HG03097 (cell line): ENCODE results near the gene KEL.

Experiments
- ATAC-seq: cut with Tn5 transposase; IDR thresholded peaks from one replicate; pipeline ENCODE4 v1.9.1; 2021; ENCODE audit not compliant: unreplicated experiment, low FRiP score

Gene KEL

DNA sequence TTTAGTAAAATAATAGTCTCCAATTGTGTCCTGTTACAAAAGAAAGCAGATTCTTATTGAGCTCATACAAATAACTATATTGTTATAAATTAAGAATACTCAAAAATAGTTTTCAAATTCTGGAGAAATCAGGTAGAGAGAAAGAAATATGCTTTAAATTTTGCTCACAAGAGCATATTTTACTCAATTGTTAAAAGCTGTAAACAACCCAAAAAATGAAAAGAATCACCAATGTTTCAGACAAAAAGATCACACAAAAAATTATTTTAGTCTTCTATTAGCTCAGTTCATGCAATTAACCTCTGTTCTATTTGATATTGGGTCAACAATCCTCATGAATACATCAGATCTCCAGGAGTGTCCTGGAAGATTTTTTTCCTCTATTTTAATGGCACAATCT, 58.0 kb downstream of the KEL start:
- no peak for ATAC-seq

DNA sequence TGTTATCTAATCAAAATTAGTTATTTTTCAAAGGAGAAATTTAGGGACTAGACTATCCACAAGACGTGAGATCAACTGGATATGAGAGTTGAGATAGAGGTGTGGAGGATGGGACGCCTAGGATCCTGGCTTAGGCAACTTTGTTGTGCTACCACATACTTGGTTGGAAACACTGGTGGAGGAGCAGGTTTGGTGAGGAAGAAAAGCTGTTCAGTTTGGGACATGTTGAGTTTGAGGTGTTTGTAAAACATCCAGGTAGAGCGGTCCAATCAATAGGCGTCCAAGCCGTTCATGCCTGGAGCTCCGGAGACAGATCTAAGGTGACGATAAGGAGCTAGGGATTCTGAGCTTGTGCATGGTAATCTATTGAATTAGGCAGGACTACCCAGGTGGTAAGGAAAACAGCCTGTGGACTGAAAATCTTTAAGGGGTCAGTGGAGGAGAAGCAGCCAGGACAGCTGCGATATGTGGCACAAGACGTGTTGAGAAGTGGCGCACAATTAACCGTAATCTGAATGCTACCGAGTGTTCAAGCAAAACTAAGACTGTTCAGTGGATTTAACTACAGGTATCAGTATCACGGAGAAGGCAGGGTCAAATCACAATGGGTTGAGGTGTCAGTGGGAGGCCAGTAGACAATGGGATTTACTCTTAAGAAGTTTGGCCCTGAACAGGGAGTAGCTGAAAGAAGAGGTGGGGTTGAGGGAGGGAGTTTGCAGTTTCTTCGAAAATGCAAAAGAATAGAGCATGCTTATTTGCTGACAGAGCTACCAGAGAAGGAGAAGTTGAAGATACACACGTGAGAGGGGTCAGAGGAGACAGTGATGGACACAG, 60.5 kb downstream of the KEL start:
- ATAC-seq, result no peak

DNA sequence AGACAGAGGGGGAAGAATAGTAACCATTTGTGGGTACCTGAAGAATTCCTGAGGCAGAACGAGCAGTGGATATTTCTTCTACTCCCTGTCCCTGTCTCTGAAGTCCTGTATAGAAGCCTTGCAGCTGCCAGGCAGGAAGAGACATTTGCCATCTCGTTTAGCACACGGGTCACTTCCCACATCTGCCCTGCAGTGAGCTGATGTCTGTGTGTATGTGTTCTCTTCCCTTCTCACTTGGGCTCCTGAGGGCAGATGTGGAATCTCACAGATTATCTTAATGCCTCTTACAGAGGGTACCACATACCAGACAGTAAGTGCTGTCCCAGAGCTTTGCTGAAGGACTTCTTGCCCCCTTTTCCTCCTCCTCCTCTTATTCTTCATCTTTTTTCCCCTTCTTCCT, 62.5 kb downstream of the KEL start:
- no peak for ATAC-seq

DNA sequence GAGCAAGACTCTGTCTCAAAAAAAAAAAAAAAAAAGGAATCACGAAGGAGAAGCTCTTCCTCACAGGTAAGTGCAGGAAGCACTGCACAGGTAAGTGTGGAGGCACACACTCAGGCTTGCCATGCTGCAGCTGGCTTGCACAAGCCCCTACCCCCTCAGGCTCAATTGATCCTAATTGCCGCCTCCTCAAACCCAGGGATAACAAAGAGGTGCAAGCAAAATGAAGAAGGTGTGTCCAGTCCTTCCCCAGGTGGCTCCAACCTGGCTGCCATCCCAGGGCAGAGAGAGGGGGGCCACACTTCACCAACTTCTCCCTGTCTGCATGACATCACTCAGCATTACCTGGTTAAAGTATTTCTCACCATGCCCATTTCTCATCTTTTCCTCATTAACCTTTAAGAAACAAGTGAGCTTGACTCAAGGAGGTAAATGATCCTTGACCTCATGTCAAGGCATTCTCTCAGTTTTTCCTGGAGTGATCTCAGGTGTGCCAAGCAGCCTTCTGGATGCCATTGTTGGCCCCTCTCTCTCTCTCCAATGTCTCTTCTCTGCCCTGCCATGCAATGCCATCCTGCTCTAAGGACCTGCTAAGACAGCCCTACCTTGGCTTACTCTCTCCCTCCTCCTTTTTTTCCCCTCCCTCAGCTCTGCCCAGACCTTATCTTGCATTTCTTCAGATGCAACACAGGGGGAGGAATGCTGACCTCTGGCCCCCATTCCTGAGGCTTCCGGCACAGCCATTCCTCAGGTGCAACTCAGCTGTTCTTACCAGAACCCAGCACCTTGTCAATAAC, 63.6 kb downstream of the KEL start:
- no peak for ATAC-seq

DNA sequence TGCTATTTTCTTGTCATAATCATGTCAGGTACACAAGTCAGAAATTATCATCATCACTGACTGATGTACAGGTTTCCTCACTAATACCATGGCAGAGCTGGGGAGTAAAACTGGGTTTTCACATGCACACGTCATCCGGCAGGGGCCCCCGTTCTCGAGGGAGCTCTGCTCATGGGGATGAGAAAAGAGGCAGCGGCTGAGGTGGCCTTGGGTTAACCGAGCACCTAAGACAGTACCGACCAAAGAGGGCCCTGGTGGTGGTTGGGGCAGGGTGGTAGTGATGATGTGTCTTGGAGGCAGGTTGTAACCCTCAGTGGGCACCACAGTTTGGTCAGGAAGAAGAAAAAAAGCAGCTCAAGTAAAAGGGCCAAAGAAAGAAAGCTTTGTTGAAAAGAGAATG, 64.5 kb downstream of the KEL start:
- no peak for ATAC-seq

DNA sequence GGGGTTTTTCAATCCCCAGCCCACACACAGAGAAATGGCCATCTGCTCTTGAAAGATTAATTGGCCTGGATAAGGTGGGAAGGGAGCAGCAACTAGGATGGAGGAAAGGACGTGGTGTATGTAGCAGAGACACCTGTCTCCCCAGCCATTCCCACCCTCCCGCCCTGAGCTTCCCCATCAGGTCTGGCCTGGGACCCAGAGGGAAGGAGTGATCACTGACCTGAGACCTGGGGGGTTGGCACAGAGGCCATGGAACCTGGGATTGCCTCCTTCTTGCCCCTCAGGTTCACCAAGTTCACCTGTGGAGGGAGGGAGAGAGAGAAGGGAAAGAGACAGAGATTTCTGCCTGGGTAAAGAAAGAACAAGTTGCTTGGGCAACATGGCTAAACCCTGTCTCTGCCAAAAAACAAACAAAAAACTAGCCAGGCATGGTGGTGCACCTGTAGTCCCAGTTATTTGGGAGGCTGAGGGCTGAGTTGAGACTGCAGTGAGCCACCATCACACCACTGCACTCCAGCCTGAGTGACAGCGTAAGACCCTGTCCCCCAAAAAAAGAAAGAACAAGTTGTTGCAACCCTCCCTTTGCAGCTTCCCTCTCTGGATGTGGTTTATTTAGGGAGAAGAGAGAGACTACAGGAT, 65.3 kb downstream of the KEL start:
- no peak for ATAC-seq

DNA sequence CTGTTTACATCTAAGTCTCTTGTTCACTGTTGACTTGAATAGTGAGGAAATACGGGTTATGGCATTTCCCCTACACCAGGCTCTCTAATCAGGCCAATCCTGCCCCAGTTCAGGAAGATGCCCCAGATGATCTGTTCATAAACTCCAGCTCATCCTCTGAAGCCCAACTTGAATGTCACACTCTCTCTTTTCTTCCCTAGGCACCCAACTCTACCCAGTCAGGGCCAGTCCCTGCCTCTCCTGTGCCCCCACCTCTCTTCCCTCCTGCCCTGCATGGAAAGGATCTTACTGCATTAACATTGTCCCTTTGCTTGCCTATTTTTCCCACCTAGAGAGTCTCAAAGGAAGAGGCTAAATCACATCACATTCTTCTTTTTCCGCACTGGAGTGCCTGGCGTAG, 66.0 kb downstream of the KEL start:
- ATAC-seq, result no peak

DNA sequence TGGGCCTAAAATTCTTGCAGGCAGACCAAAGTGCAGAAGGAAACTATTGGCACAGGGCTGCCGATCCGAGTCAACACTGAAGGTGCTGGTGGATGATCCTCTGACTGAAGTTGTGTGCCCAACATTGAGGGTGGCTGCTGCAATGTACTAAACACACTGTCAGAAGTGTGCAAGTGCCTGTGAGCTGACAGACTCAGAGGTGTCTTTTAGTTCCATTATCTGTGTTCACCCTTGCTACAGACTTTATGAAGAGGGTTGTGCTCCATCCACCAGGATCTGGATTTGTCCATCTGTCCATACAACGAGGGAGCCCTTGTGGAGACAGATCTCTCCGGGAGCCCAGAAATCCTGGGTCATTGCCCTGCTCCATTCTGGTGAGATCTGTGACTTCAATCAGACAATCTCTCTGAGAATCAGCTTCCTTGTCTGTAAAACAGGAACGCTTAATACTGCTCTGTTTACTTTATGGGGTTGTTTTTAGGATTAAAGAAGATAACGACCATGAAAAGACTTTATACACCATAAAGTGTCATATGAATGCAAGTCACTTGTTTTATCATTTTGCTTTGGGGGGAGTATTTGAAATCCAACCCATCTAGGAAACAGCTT, 67.1 kb downstream of the KEL start:
- no peak for ATAC-seq

DNA sequence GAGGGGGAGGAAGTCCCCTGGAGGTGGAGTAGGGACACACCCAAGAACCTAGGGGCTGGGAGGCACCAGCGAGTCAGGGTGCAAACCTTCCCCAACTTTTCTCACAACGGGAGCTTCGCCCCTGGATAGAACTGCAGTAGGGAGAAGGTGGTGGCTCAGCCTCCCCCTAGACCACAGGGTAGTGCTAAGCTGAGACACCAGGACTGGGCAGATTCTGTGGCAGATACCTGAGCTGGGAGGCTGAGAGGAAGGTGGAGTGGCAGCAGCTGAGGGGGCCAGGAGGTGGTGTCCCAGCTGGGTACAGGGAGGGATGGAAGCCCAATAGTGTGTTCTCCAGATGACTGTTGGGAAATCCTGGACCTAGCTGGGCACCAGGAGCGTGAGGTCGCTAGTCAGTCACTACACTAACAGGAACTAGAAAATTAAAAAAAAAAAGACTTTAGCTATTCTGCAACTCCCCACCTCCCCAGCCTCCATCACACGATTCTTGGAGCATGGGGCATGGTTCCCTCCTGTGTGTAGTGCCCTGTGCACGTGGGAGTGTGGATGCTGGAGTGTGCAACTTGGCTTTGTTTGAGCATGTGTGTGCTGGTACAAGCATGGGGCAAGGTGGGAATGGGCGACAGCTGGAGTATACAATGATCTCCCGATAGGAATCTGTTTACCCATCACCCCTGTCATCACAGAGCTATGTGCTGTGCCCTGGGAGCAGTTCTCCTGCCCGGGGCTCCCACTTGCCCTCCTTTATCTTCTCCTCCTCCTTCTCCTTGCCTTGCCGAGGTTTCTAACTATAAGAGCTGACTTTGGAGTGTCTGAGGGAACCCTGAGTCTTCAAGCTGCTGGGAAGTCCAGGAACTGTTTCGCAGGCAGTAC, 67.8 kb downstream of the KEL start:
- no peak for ATAC-seq

DNA sequence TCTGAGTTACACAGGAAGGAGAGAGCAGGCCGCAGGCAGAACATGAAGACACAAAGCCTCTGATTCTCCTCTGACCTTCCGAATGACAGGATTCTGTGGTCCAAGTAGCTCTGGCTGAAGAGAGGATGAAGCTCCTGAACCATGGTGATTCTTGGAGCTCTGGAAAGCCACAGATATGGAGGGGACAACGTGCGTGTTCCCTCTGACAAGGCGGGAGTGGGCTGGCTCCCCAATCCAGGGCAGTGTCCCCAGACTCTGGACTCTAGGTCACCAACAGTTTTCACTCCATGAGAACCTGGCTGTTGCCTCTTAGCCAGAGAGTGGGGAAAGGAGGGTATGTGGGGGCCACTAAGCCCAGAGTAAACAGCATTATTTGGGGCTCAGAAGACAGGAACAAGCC, 69.2 kb downstream of the KEL start:
- ATAC-seq, result no peak

DNA sequence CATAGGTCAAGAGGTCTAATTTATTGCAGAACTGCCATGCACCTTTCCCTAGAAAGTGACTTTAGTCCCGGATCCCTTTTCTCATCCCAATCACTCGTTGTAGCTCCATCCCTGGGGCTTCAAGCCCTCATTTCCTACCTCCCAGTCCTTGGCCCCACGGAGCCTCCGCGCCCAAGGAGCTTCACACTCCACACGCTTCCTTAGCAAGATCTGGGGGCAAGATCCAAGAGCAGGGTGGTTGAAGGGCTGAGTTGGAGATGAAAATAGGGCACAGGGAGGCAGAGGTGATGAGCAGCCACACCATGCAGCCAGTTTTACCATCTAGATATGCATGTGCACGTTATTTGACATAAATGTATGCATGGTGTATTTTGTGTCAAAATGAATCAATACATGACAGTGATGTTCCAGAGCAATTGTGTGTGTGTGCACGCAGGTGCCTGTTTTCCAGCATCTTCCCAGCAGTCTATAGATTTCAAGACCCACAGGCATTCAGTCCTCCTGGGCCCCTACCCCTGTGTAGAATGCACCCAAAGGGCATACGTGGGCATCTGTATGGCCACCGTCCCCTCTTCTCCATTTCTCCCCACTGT, 70.6 kb downstream of the KEL start:
- ATAC-seq, result no peak
